Transverse colon (tissue), 4 donors: ENCODE results near the gene FAM131B. TPM values are rescaled to one million over a fixed set of nuclear protein-coding genes. Genes with fewer than 3 reads are reported as not detected.

ENCODE experiments used
- DNase-seq: peaks from one replicate; pipeline ENCODE4 v3.0.0-alpha.2; 2019
- H3K27ac ChIP-seq, 4 donors: fragments of 200-600 bp; sonication (generic); 2 replicates each; pipeline ENCODE4 v1.5.1; 2016 to 2018; ENCODE audit warnings: inconsistent platforms in 4 of 4
- H3K27me3 ChIP-seq: fragments of 200-600 bp; sonication (generic); 2 replicates; pipeline ENCODE4 v1.5.1; 2017; ENCODE audit warnings: inconsistent platforms
- H3K36me3 ChIP-seq, 4 donors: fragments of 200-600 bp; sonication (generic); 2 replicates each; pipeline ENCODE4 v1.5.1; 2017 to 2019; ENCODE audit warnings: inconsistent platforms in 4 of 4
- H3K4me1 ChIP-seq, 4 donors: fragments of 200-600 bp; sonication (generic); 2 replicates each; pipeline ENCODE4 v1.5.1; 2017 to 2020; ENCODE audit warnings: inconsistent platforms in 4 of 4
- H3K4me3 ChIP-seq, 4 donors: fragments of 200-600 bp; sonication (generic); 1 replicate in 1 of 4; 2 replicates in 3 of 4; pipeline versions ENCODE4 v1.5.1 to v1.6.1; 2017 to 2019; ENCODE audit warnings: inconsistent platforms in 4 of 4
- H3K9me3 ChIP-seq, 2 donors: fragments of 200-600 bp; sonication (generic); 2 replicates each; pipeline ENCODE4 v1.5.1; 2017 to 2019; ENCODE audit warnings: inconsistent platforms in 2 of 2
- CTCF ChIP-seq, 5 experiments: fragments of 200-600 bp in 3 of 5; fragments of 450-650 bp in 2 of 5; sonication (generic) in 3 of 5; IDR thresholded peaks; 1 replicate in 2 of 5; 2 replicates in 3 of 5; pipeline ENCODE4 v1.5.1; 2016 to 2017; ENCODE audit warnings: antibody characterized with exemption in 5 of 5, inconsistent platforms in 3 of 5, mild to moderate bottlenecking in 2 of 5, moderate library complexity in 1 of 5
- EP300 ChIP-seq: sonication (generic); formaldehyde crosslinking; IDR thresholded peaks from one replicate; pipeline ENCODE4 v1.6.1; 2017; ENCODE audit warnings: antibody characterized with exemption, low read depth
- POLR2A ChIP-seq: fragments of 450-650 bp; IDR thresholded peaks from one replicate; pipeline ENCODE4 v1.6.1; 2016; ENCODE audit warnings: antibody characterized with exemption, mild to moderate bottlenecking, moderate library complexity
- POLR2AphosphoS5 ChIP-seq, 3 donors: sonication (generic); formaldehyde crosslinking; IDR thresholded peaks; one replicate each; pipeline ENCODE4 v1.6.1; 2016; ENCODE audit warnings: antibody characterized with exemption in 3 of 3
- WGBS, 2 donors: methylation state at CpG; one replicate each; pipeline ENCODE4 v1.1.5; 2018; ENCODE audit warnings: low coverage in 1 of 2; 5-methylcytosine and 5-hydroxymethylcytosine counted together
- in situ Hi-C, 4 donors: fragments of 200-750 bp; cut with MboI; loops; one replicate each; pipeline versions ENCODE4 v1.15.0 to v1.15.1; 2017; ENCODE audit warnings: low sequenced_read_pairs in 3 of 4, low pct_ligation_motif_present in 1 of 4, low pct_unique_long_range_greater_than_20kb in 1 of 4
- intact Hi-C: fragments of 100-400 bp; cut with DNase I; formaldehyde crosslinking; loops from one replicate; pipeline ENCODE4 v1.15.1; 2023; ENCODE audit warnings: low total_unique reads
- total RNA-seq, 4 donors: library from RNA; depleted of rRNA; stranded (reverse); fragments of >200 nt; gene quantifications; one replicate each; pipeline ENCODE4 v1.1.0, GENCODE V29; 2016

FAM131B gene
- total RNA-seq, 4 donors from 2014 or later, result 2.2 to 33.4 (median 4.7) TPM

- TF ChIP-seq POLR2A, result no peak
- intact Hi-C loops (no loop called here), in situ Hi-C loops (loop anchor here in 1 of 4 donors (25.0 kb wide), 1 partner anchor 336 kb away; no protein-coding TSS in a partner anchor)
- no peak for DNase-seq
- H3K36me3 ChIP-seq, result no peaks in the 10 kb centered on the region
- WGBS, 2 donors, result 65 to 85% methylated on average over 5 of the region's 5 CpGs
- H3K27me3 ChIP-seq, result peaks cover 6% of the 10 kb centered on the region
- no peak overlapping the region for H3K27ac ChIP-seq
- no peak overlapping the region for H3K4me3 ChIP-seq
- peaks cover 0 to 8% (median 3%) of the 10 kb centered on the region in 4 donors for H3K4me1 ChIP-seq
- H3K9me3 ChIP-seq, result no peaks in the 10 kb centered on the region
Observed at GRCh38 chr7:143347950-143348349, 14.6 kb downstream of the FAM131B start.

DNA sequence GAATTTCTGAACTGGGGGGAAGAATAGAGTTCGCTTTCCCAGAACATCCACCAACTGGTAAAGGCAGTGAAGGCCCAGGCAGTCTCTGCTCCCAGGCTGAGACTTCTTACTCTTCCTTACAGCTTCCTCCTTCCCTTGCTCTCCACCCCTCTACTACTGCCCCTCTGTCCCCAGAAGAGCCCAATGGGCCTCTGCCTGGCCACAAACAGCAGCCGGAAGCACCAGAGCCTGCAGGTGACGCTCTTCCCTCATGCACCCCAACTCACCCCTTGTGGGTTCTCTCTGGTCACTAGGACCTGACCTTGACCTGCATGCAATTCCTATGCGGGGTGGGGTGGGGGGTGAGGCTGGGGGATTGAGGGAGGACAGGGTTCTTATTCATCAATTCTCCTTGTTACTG lies 16.5 kb downstream of the FAM131B start:
- Histone ChIP-seq H3K4me3 (no peak overlapping the region), H3K27ac (no peak overlapping the region), H3K4me1 (peaks cover 0 to 8% (median 3%) of the 10 kb centered on the region in 4 donors), H3K9me3 (no peaks in the 10 kb centered on the region), H3K27me3 (peaks cover 6% of the 10 kb centered on the region), H3K36me3 (no peaks in the 10 kb centered on the region)
- in situ Hi-C loops, result loop anchor here in 1 of 4 donors (25.0 kb wide), 1 partner anchor 334 kb away; no protein-coding TSS in a partner anchor
- TF ChIP-seq EP300 (no peak), CTCF (IDR thresholded peaks at IDR 0.05) (no peak), POLR2A (no peak), POLR2AphosphoS5 (IDR thresholded peaks at IDR 0.05) (no peak)
- no peak for DNase-seq
- intact Hi-C loops, result no loop called here
- 96 to 100% methylated on average over 1 to 4 of the region's 4 CpGs for WGBS, 2 donors

GRCh38 chr7:143345428-143345900 lies 17.0 kb downstream of the FAM131B start:
- WGBS, 2 donors, result 0 to 12% methylated on average over 1 to 23 of the region's 35 CpGs
- in situ Hi-C loops (loop anchor here in 1 of 4 donors (25.0 kb wide), 1 partner anchor 333 kb away; no protein-coding TSS in a partner anchor), intact Hi-C loops (no loop called here)
- Histone ChIP-seq H3K4me3 (peak overlapping the region in 1 of 4 donors; percentile 30), H3K4me1 (peaks cover 0 to 8% (median 3%) of the 10 kb centered on the region in 4 donors), H3K36me3 (no peaks in the 10 kb centered on the region), H3K27ac (no peak overlapping the region), H3K9me3 (no peaks in the 10 kb centered on the region), H3K27me3 (peaks cover 6% of the 10 kb centered on the region)
- TF ChIP-seq POLR2A (no peak), POLR2AphosphoS5 (IDR thresholded peaks at IDR 0.05) (no peak), CTCF (IDR thresholded peaks at IDR 0.05) (peak; percentile 41 to 61 (median 52)), EP300 (no peak)
- DNase-seq, result peak; percentile 70

GRCh38 chr7:143343596-143343995 lies 18.9 kb downstream of the FAM131B start:
- intact Hi-C loops (no loop called here), in situ Hi-C loops (loop anchor here in 1 of 4 donors (25.0 kb wide), 1 partner anchor 331 kb away; no protein-coding TSS in a partner anchor)
- 94 to 100% methylated on average over 3 of the region's 3 CpGs for WGBS, 2 donors
- TF ChIP-seq POLR2AphosphoS5 (IDR thresholded peaks at IDR 0.05), result no peak
- TF ChIP-seq POLR2A, result no peak
- no peak for TF ChIP-seq EP300
- no peak for TF ChIP-seq CTCF (IDR thresholded peaks at IDR 0.05)
- Histone ChIP-seq H3K4me3 (no peak overlapping the region), H3K27ac (no peak overlapping the region), H3K27me3 (peaks cover 15% of the 10 kb centered on the region), H3K36me3 (no peaks in the 10 kb centered on the region), H3K4me1 (peaks cover 0 to 8% (median 3%) of the 10 kb centered on the region in 4 donors), H3K9me3 (no peaks in the 10 kb centered on the region)
- no peak for DNase-seq
